ENCODE results near the gene PLCB4.

DNA sequence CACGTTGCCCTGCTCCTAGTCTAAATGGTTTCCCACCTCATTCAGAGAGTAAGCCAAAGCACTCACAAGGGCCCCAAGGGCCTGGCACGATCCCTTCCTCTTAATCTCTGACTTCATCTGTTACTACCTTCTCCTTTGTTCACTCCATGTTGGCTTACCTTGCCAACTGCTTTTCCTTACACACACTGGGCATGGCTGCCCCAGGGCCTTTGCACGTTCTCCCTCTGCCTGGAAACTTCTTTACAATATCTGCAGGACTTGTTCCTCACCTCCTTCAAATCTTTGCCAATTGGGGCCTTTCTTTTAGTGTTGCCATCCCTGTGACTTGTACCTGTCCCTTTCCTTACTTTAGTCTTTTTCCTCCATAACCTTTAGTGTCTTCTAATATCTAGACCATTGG lies 73.9 kb downstream of the PLCB4 start:
- TF ChIP-seq, protein P1, sequence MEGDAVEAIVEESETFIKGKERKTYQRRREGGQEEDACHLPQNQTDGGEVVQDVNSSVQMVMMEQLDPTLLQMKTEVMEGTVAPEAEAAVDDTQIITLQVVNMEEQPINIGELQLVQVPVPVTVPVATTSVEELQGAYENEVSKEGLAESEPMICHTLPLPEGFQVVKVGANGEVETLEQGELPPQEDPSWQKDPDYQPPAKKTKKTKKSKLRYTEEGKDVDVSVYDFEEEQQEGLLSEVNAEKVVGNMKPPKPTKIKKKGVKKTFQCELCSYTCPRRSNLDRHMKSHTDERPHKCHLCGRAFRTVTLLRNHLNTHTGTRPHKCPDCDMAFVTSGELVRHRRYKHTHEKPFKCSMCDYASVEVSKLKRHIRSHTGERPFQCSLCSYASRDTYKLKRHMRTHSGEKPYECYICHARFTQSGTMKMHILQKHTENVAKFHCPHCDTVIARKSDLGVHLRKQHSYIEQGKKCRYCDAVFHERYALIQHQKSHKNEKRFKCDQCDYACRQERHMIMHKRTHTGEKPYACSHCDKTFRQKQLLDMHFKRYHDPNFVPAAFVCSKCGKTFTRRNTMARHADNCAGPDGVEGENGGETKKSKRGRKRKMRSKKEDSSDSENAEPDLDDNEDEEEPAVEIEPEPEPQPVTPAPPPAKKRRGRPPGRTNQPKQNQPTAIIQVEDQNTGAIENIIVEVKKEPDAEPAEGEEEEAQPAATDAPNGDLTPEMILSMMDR (IDR thresholded peaks at IDR 0.05; ENCODE audit: insufficient read depth, low read length, poor library complexity, severe bottlenecking), result no peak
- no peak for TF ChIP-seq EZH2phosphoT487 (conservative IDR thresholded peaks at IDR 0.05; ENCODE audit: low read length)

Measured in SU-DHL-6 (cell line).